Measurements from ENCODE around the gene C20orf202.

The C20orf202 gene

GRCh38 chr20:1169224-1169623 is 34.0 kb upstream of the C20orf202 start:
- H3K27ac ChIP-seq: no peak overlapping the region
- no peak for DNase-seq (ENCODE audit: low spot score)
- no peak for TF ChIP-seq CTCF (conservative IDR thresholded peaks at IDR 0.05; ENCODE audit: low read depth)
- ChIA-PET CTCF (no interaction called here), POLR2A (ENCODE audit: low non-redundant PET) (no interaction called here)

GRCh38 chr20:1171461-1172093 is 31.7 kb upstream of the C20orf202 start:
- DNase-seq (ENCODE audit: low spot score): peak; percentile 49
- ChIA-PET CTCF (interaction anchor here (0.6 kb wide), 1 partner anchor 74 kb away, joined by 3 read pairs; no protein-coding TSS in a partner anchor), POLR2A (ENCODE audit: low non-redundant PET) (interaction anchor here (0.6 kb wide), 1 partner anchor 7 kb away, joined by 3 read pairs; no protein-coding TSS in a partner anchor)
- TF ChIP-seq CTCF (conservative IDR thresholded peaks at IDR 0.05; ENCODE audit: low read depth): no peak
- H3K27ac ChIP-seq: no peak overlapping the region

- no peak overlapping the region for H3K27ac ChIP-seq
- CTCF ChIA-PET: interaction anchor here (0.6 kb wide), 1 partner anchor 19 kb away, joined by 5 read pairs; no protein-coding TSS in a partner anchor
- DNase-seq (ENCODE audit: low spot score): no peak
- TF ChIP-seq CTCF (conservative IDR thresholded peaks at IDR 0.05; ENCODE audit: low read depth): no peak
- POLR2A ChIA-PET (ENCODE audit: low non-redundant PET): no interaction called here
These were observed 29.6 kb upstream of the C20orf202 start for GRCh38 chr20:1173698-1174097.

GRCh38 chr20:1174787-1175186 is 28.5 kb upstream of the C20orf202 start:
- no peak overlapping the region for H3K27ac ChIP-seq
- no peak for TF ChIP-seq CTCF (conservative IDR thresholded peaks at IDR 0.05; ENCODE audit: low read depth)
- no peak for DNase-seq (ENCODE audit: low spot score)
- POLR2A ChIA-PET (ENCODE audit: low non-redundant PET): no interaction called here
- CTCF ChIA-PET: interaction anchor here (0.6 kb wide), 1 partner anchor 286 kb away, joined by 5 read pairs; no protein-coding TSS in a partner anchor

GRCh38 chr20:1177680-1178079 is 25.6 kb upstream of the C20orf202 start:
- no peak overlapping the region for H3K27ac ChIP-seq
- DNase-seq (ENCODE audit: low spot score): no peak
- TF ChIP-seq CTCF (conservative IDR thresholded peaks at IDR 0.05; ENCODE audit: low read depth): no peak
- POLR2A ChIA-PET (ENCODE audit: low non-redundant PET): no interaction called here
- CTCF ChIA-PET: interaction anchor here (0.7 kb wide), 1 partner anchor 1163 kb away, joined by 4 read pairs; no protein-coding TSS in a partner anchor

GRCh38 chr20:1178103-1178502 is 25.2 kb upstream of the C20orf202 start:
- TF ChIP-seq CTCF (conservative IDR thresholded peaks at IDR 0.05; ENCODE audit: low read depth): no peak
- DNase-seq (ENCODE audit: low spot score): no peak
- ChIA-PET CTCF (no interaction called here), POLR2A (ENCODE audit: low non-redundant PET) (no interaction called here)
- no peak overlapping the region for H3K27ac ChIP-seq

All from RWPE1 (cell line).